ENCODE measurements around the gene ST6GALNAC2.

DNA sequence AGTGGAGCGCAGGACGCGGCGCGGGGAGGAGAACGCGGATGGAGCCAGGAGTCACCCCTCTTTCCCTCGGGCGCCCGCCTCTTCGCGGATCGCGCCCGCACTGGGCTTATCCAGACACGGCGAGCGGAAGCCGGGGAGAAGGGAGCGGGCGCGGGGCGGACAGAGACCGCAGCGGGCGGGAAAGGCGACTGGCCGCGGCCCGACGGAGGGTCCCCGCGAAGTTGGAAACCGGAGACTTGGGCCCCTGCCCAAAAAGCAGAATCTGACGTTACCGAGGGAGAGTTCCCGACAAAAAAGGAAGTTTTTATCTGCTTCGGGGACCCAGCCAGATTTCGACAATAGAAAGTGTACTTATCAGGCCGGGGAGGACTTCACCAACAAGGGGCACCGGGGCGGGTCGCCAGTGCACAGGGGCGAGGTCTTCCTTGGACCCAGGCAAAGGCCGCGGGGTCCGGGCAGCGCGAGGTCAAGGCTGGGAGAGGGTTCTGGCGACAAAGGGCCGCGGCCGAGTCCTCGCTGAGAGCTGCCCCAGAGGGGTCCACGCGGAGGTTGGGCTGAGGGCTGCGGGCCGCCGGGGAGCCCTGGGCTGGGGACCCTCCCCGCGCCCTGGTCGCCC lies 519 bp downstream of the ST6GALNAC2 start:
- TF ChIP-seq, protein P1, sequence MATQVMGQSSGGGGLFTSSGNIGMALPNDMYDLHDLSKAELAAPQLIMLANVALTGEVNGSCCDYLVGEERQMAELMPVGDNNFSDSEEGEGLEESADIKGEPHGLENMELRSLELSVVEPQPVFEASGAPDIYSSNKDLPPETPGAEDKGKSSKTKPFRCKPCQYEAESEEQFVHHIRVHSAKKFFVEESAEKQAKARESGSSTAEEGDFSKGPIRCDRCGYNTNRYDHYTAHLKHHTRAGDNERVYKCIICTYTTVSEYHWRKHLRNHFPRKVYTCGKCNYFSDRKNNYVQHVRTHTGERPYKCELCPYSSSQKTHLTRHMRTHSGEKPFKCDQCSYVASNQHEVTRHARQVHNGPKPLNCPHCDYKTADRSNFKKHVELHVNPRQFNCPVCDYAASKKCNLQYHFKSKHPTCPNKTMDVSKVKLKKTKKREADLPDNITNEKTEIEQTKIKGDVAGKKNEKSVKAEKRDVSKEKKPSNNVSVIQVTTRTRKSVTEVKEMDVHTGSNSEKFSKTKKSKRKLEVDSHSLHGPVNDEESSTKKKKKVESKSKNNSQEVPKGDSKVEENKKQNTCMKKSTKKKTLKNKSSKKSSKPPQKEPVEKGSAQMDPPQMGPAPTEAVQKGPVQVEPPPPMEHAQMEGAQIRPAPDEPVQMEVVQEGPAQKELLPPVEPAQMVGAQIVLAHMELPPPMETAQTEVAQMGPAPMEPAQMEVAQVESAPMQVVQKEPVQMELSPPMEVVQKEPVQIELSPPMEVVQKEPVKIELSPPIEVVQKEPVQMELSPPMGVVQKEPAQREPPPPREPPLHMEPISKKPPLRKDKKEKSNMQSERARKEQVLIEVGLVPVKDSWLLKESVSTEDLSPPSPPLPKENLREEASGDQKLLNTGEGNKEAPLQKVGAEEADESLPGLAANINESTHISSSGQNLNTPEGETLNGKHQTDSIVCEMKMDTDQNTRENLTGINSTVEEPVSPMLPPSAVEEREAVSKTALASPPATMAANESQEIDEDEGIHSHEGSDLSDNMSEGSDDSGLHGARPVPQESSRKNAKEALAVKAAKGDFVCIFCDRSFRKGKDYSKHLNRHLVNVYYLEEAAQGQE (IDR thresholded peaks at IDR 0.05; ENCODE audit: insufficient read depth in 1 of 2, low read depth in 2 of 2, low read length in 1 of 2) = no peak
- TF ChIP-seq, protein P2, sequence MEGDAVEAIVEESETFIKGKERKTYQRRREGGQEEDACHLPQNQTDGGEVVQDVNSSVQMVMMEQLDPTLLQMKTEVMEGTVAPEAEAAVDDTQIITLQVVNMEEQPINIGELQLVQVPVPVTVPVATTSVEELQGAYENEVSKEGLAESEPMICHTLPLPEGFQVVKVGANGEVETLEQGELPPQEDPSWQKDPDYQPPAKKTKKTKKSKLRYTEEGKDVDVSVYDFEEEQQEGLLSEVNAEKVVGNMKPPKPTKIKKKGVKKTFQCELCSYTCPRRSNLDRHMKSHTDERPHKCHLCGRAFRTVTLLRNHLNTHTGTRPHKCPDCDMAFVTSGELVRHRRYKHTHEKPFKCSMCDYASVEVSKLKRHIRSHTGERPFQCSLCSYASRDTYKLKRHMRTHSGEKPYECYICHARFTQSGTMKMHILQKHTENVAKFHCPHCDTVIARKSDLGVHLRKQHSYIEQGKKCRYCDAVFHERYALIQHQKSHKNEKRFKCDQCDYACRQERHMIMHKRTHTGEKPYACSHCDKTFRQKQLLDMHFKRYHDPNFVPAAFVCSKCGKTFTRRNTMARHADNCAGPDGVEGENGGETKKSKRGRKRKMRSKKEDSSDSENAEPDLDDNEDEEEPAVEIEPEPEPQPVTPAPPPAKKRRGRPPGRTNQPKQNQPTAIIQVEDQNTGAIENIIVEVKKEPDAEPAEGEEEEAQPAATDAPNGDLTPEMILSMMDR (IDR thresholded peaks at IDR 0.05) = no peak

Data from Panc1 (cell line).